Cardiac muscle cell (in vitro differentiated cells and primary cell): ENCODE data around the gene CHDH. TPM values are rescaled to one million over a fixed set of nuclear protein-coding genes. Genes with fewer than 3 reads are reported as not detected.

Source experiments
- DNase-seq, 2 donors: peaks; one replicate each; pipeline versions ENCODE4 v3.0.0 to v3.0.0-alpha.2; 2010 to 2017; ENCODE audit warnings: low read depth in 1 of 2, low spot score in 1 of 2
- H3K27ac ChIP-seq: fragments of 200-600 bp; sonication (generic); 2 replicates; pipeline ENCODE4 v1.5.1; 2016
- H3K27me3 ChIP-seq: fragments of 200-600 bp; sonication (generic); 2 replicates; pipeline ENCODE4 v1.6.0; 2016; ENCODE audit warnings: control low read depth
- H3K36me3 ChIP-seq: fragments of 200-600 bp; sonication (generic); 2 replicates; pipeline ENCODE4 v1.5.1; 2016; ENCODE audit warnings: control low read depth
- H3K4me1 ChIP-seq: fragments of 200-600 bp; sonication (generic); 2 replicates; pipeline ENCODE4 v1.8.1; 2017; ENCODE audit warnings: low read depth, mild to moderate bottlenecking, mixed run types
- H3K4me3 ChIP-seq: fragments of 200-600 bp; sonication (generic); 2 replicates; pipeline ENCODE4 v1.5.1; 2016; ENCODE audit warnings: mild to moderate bottlenecking
- H3K9me3 ChIP-seq: fragments of 200-600 bp; sonication (generic); 2 replicates; pipeline ENCODE4 v1.5.1; 2017; ENCODE audit warnings: low read depth, mild to moderate bottlenecking, control low read depth
- CTCF ChIP-seq: IDR thresholded peaks from 2 replicates; pipeline ENCODE4 v1.5.1; 2012; ENCODE audit warnings: low read depth, mild to moderate bottlenecking, low read length
- polyA plus RNA-seq: library from polyadenylated mRNA; unstranded; fragments of >200 nt; fragmentation: Nextera tagmentation; extraction: Ambion mirVana; gene quantifications from 2 replicates; pipeline ENCODE4 v1.2.1, GENCODE V29; 2016
- total RNA-seq: library from RNA; depleted of rRNA; stranded (reverse); fragments of >200 nt; gene quantifications from 2 replicates; pipeline ENCODE4 v1.2.3, GENCODE V29; 2016

CHDH gene
- total and polyA plus RNA-seq, 2 experiments from 2014 or later = 12.8 to 36.1 TPM

DNA sequence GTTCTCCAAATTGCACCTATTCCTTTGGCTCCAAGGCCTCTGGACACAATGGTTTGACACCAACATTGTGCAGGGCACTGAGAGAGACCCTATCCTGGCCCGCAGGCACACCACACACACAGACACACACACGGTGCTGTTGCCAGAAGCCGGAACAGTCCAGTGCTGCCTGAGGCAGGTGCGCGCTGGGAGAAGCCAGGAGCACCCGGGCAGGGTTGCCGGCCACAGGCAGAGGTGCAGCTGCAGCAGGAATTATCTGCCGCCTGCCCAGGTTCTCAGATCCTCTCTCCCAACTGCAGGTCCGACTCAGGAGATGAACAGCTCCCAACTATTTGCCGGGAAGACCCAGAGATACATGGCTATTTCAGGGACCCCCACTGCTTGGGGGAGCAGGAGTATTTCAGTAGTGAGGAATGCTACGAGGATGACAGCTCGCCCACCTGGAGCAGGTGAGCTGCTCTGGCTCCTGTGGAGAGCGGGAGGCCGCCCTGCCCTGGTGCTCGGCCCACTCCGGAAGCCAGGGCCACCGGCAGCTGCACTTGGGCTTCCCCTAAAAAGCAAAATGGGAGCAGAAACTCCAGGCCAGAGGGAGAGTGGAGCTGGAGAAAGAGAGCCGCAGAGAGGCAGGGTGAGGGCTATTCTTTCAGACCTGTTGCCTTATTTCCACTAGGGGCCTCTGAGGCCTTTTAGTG lies 42.9 kb downstream of the CHDH start:
- no peak for TF ChIP-seq CTCF
- Histone ChIP-seq H3K27me3 (no peaks in the 10 kb centered on the region), H3K9me3 (no peaks in the 10 kb centered on the region)

GRCh38 chr3:53802256-53802880 lies 43.9 kb downstream of the CHDH start:
- no peaks in the 10 kb centered on the region for H3K9me3 ChIP-seq

More for the DNA sequence above, 42.9 kb downstream of the CHDH start:
- DNase-seq = no peak
- Histone ChIP-seq H3K4me3 (no peak overlapping the region), H3K27ac (no peak overlapping the region), H3K36me3 (peaks cover 14% of the 10 kb centered on the region), H3K4me1 (peaks cover 22% of the 10 kb centered on the region)

DNA sequence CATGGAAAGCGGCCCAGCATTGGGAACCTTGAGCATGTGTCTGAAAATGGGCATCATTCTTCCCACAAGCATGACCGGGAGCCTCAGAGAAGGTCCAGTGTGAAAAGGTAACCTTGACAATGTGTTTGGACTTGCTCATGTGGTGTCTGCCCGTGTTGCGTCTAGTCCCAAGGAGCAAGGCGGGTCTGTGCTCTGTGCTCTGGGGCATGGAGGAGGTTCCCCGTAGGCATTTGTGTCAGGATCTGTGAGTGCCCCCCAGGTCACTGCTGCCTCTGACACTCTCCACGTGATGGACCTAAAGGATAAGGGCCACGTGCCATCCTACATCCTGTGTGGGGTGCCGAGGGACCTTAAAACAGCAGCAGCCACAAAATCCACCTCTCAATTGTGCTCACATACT lies 44.9 kb downstream of the CHDH start:
- Histone ChIP-seq H3K4me3 (no peak overlapping the region), H3K9me3 (no peaks in the 10 kb centered on the region), H3K27ac (no peak overlapping the region), H3K27me3 (no peaks in the 10 kb centered on the region), H3K36me3 (peaks cover 14% of the 10 kb centered on the region), H3K4me1 (peaks cover 9% of the 10 kb centered on the region)
- no peak for DNase-seq
- TF ChIP-seq CTCF = no peak

More at GRCh38 chr3:53802256-53802880, 43.9 kb downstream of the CHDH start:
- Histone ChIP-seq H3K4me3 (no peak overlapping the region), H3K27ac (no peak overlapping the region), H3K36me3 (peaks cover 14% of the 10 kb centered on the region), H3K4me1 (peaks cover 16% of the 10 kb centered on the region), H3K27me3 (no peaks in the 10 kb centered on the region)
- TF ChIP-seq CTCF = no peak
- no peak for DNase-seq

GRCh38 chr3:53800041-53800906 lies 45.9 kb downstream of the CHDH start:
- DNase-seq = no peak
- TF ChIP-seq CTCF = no peak
- Histone ChIP-seq H3K4me1 (peaks cover 12% of the 10 kb centered on the region), H3K9me3 (no peaks in the 10 kb centered on the region), H3K27me3 (no peaks in the 10 kb centered on the region), H3K36me3 (peaks cover 14% of the 10 kb centered on the region), H3K27ac (no peak overlapping the region), H3K4me3 (no peak overlapping the region)

GRCh38 chr3:53799338-53799865 lies 46.8 kb downstream of the CHDH start:
- H3K36me3 ChIP-seq = peaks cover 14% of the 10 kb centered on the region
- TF ChIP-seq CTCF = no peak
- H3K4me1 ChIP-seq = peaks cover 10% of the 10 kb centered on the region
- H3K4me3 ChIP-seq = no peak overlapping the region
- DNase-seq = no peak
- no peaks in the 10 kb centered on the region for H3K27me3 ChIP-seq
- H3K27ac ChIP-seq = no peak overlapping the region
- no peaks in the 10 kb centered on the region for H3K9me3 ChIP-seq
